Endodermal cell (in vitro differentiated cells): ENCODE measurements around the gene METRNL. TPM values are rescaled to one million over a fixed set of nuclear protein-coding genes. Genes with fewer than 3 reads are reported as not detected.

ENCODE experiments used
- DNase-seq: peaks from one replicate; pipeline ENCODE4 v3.0.0-alpha.2; 2017
- H3K27ac ChIP-seq: 2 replicates; pipeline ENCODE4 v1.5.1; 2013; ENCODE audit warnings: mild to moderate bottlenecking, low read depth, low read length, moderate library complexity
- H3K27me3 ChIP-seq: 2 replicates; pipeline ENCODE4 v1.6.1; 2013; ENCODE audit warnings: mild to moderate bottlenecking, low read length, moderate library complexity; ENCODE audit not compliant: insufficient read depth, control insufficient read depth, poor library complexity, severe bottlenecking
- H3K36me3 ChIP-seq: 2 replicates; pipeline ENCODE4 v1.7.0; 2013; ENCODE audit warnings: mild to moderate bottlenecking, low read length, moderate library complexity; ENCODE audit not compliant: control insufficient read depth, insufficient read depth
- H3K4me1 ChIP-seq: one replicate; pipeline ENCODE4 v1.7.0; 2013; ENCODE audit warnings: low read length; ENCODE audit not compliant: control insufficient read depth, insufficient read depth
- H3K4me3 ChIP-seq: 2 replicates; pipeline ENCODE4 v1.5.1; 2013; ENCODE audit warnings: mild to moderate bottlenecking, low read length, moderate library complexity
- H3K9ac ChIP-seq: 2 replicates; pipeline ENCODE4 v1.6.1; 2013; ENCODE audit warnings: mild to moderate bottlenecking, low read length, moderate library complexity; ENCODE audit not compliant: poor library complexity, severe bottlenecking; ENCODE audit errors: extremely low read depth
- H3K9me3 ChIP-seq: 2 replicates; pipeline ENCODE4 v1.6.1; 2013; ENCODE audit warnings: mild to moderate bottlenecking, low read length, moderate library complexity; ENCODE audit not compliant: control insufficient read depth
- H3K27ac Mint-ChIP-seq: 2 replicates; pipeline ENCODE4 v1.8.0; 2020; ENCODE audit warnings: mixed read lengths
- H3K27me3 Mint-ChIP-seq: 2 replicates; pipeline ENCODE4 v1.8.0; 2021; ENCODE audit warnings: mild to moderate bottlenecking, mixed read lengths; ENCODE audit not compliant: insufficient read depth
- H3K36me3 Mint-ChIP-seq: 2 replicates; pipeline ENCODE4 v1.8.0; 2020; ENCODE audit warnings: low read depth, mixed read lengths
- H3K4me1 Mint-ChIP-seq: 2 replicates; pipeline ENCODE4 v1.8.0; 2020; ENCODE audit warnings: mixed read lengths
- H3K4me3 Mint-ChIP-seq: 2 replicates; pipeline ENCODE4 v1.8.0; 2020; ENCODE audit warnings: mild to moderate bottlenecking, moderate library complexity, mixed read lengths
- H3K9me3 Mint-ChIP-seq: 2 replicates; pipeline ENCODE4 v1.8.0; 2020; ENCODE audit warnings: mild to moderate bottlenecking, mixed read lengths
- WGBS, 2 experiments: methylation state at CpG; one replicate each; pipeline versions ENCODE4 v1.1.5 to v1.1.7; 2013; ENCODE audit warnings: missing lambda C conversion rate in 2 of 2, mixed read lengths in 1 of 2; ENCODE audit not compliant: insufficient coverage in 1 of 2, insufficient read length in 1 of 2; 5-methylcytosine and 5-hydroxymethylcytosine counted together
- total RNA-seq, 2 donors: library from RNA; stranded (reverse); fragmentation: NEBNext Ultra II Directional in 1 of 2; extraction: Animal tissue kit (Norgen Biotek cat#: 25700) in 1 of 2; gene quantifications; 2 replicates in 1 of 2; 3 replicates in 1 of 2; pipeline ENCODE4 v1.2.1, GENCODE V29; 2021
- TF ChIP-seq, protein P1 (sequence below): fragments of 200-600 bp; sonication (generic); conservative IDR thresholded peaks from 2 replicates; pipeline ENCODE4 v1.5.0; 2021; ENCODE audit warnings: antibody characterized with exemption, mild to moderate bottlenecking

The METRNL gene
- total RNA-seq, 2 donors from 2014 or later = 7.3 to 10.3 TPM

GRCh38 chr17:83109793-83110645 lies 30.6 kb downstream of the METRNL start:
- WGBS, 2 experiments = 89 to 90% methylated on average over 27 to 36 of the region's 37 CpGs
- Mint-ChIP-seq H3K27ac (no peak overlapping the region), H3K4me3 (no peak overlapping the region), H3K4me1 (peaks cover 12% of the 10 kb centered on the region), H3K27me3 (no peaks in the 10 kb centered on the region), H3K9me3 (no peaks in the 10 kb centered on the region), H3K36me3 (no peaks in the 10 kb centered on the region)
- Histone ChIP-seq H3K9me3 (no peaks in the 10 kb centered on the region), H3K4me1 (no peaks in the 10 kb centered on the region), H3K36me3 (no peaks in the 10 kb centered on the region), H3K27me3 (no peaks in the 10 kb centered on the region), H3K9ac (no peak overlapping the region), H3K4me3 (no peak overlapping the region), H3K27ac (no peak overlapping the region)
- no peak for DNase-seq
- TF ChIP-seq, protein P1, sequence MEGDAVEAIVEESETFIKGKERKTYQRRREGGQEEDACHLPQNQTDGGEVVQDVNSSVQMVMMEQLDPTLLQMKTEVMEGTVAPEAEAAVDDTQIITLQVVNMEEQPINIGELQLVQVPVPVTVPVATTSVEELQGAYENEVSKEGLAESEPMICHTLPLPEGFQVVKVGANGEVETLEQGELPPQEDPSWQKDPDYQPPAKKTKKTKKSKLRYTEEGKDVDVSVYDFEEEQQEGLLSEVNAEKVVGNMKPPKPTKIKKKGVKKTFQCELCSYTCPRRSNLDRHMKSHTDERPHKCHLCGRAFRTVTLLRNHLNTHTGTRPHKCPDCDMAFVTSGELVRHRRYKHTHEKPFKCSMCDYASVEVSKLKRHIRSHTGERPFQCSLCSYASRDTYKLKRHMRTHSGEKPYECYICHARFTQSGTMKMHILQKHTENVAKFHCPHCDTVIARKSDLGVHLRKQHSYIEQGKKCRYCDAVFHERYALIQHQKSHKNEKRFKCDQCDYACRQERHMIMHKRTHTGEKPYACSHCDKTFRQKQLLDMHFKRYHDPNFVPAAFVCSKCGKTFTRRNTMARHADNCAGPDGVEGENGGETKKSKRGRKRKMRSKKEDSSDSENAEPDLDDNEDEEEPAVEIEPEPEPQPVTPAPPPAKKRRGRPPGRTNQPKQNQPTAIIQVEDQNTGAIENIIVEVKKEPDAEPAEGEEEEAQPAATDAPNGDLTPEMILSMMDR = no peak

- no peak overlapping the region for H3K9ac ChIP-seq
- no peaks in the 10 kb centered on the region for H3K27me3 ChIP-seq
- no peak overlapping the region for H3K27ac ChIP-seq
- no peak for DNase-seq
- no peaks in the 10 kb centered on the region for H3K36me3 ChIP-seq
- H3K4me3 ChIP-seq = no peak overlapping the region
- Mint-ChIP-seq H3K4me3 (no peak overlapping the region), H3K36me3 (no peaks in the 10 kb centered on the region), H3K27ac (no peak overlapping the region), H3K4me1 (peaks cover 12% of the 10 kb centered on the region), H3K27me3 (no peaks in the 10 kb centered on the region), H3K9me3 (no peaks in the 10 kb centered on the region)
- no peaks in the 10 kb centered on the region for H3K9me3 ChIP-seq
- H3K4me1 ChIP-seq = no peaks in the 10 kb centered on the region
- 88 to 89% methylated on average over 16 of the region's 16 CpGs for WGBS, 2 experiments
- TF ChIP-seq, protein P1 = no peak
These were observed 31.3 kb downstream of the METRNL start for GRCh38 chr17:83110735-83111134.

DNA sequence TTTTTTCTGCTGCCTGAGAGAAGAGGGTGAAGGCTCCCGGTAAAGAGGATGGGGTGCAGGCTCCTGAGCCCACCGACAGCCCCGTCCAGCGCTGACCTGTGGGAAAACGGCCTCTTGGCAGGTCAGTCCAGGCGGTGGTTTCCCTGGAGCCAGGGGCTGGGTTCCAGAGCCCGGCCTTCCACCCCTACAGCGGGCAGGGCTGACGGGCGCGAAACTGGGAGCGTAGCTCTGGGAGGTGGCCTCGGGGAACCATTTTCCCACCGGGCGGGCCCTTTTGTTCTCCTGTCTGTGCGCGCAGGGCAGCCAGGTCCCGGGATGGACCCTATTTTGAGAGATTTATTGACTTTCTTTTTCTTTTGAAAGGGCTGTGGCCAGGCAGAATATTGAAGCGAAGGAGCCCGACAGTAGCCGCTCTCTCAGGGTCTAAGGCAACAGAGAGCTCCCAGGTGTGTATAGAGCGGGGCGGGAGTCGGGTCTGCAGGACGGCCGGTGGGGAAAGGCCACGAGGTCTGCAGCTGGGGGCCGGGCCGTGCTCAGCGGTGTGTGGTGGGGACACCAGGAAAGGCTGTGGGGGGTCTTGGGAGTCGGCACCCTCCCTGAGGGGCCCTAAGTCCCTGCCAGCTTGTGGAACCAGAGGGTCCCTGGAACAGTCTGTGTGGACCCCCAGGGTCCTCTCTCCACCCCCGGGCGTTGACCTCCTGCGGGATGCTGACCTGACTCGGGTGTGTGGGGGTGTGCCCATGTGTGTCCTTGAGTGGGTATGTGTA lies 32.3 kb downstream of the METRNL start:
- Mint-ChIP-seq H3K36me3 (no peaks in the 10 kb centered on the region), H3K27ac (no peak overlapping the region), H3K4me1 (peaks cover 12% of the 10 kb centered on the region), H3K9me3 (no peaks in the 10 kb centered on the region), H3K4me3 (no peak overlapping the region), H3K27me3 (no peaks in the 10 kb centered on the region)
- Histone ChIP-seq H3K9me3 (no peaks in the 10 kb centered on the region), H3K9ac (no peak overlapping the region), H3K4me3 (no peak overlapping the region), H3K27ac (no peak overlapping the region), H3K4me1 (no peaks in the 10 kb centered on the region), H3K36me3 (no peaks in the 10 kb centered on the region), H3K27me3 (no peaks in the 10 kb centered on the region)
- WGBS, 2 experiments = 94 to 95% methylated on average over 23 to 34 of the region's 35 CpGs
- TF ChIP-seq, protein P1 = no peak
- DNase-seq = no peak
